OCI-LY7 (cell line): ENCODE data around the gene PLPP1. TPM values are rescaled to one million over a fixed set of nuclear protein-coding genes. Genes with fewer than 3 reads are reported as not detected.

Experiments
- BruUV-seq: library from RNA; stranded (reverse); fragments of 400-500 nt; replicated peaks from 2 replicates; lab custom pipeline; 2021; lab: Mats Ljungman, UMichigan
- CTCF ChIA-PET: fragments of 300-600 bp; sonication (Branson Sonifier 250); formaldehyde crosslinking; loops from one replicate; lab custom pipeline; 2022; ENCODE audit warnings: antibody characterized with exemption; ENCODE audit not compliant: unreplicated experiment; lab: Charles Lee
- POLR2A ChIA-PET: fragments of 300-600 bp; sonication (Branson Sonifier 250); formaldehyde crosslinking; loops from one replicate; lab custom pipeline; 2022; ENCODE audit warnings: antibody characterized with exemption; lab: Charles Lee
- DNase-seq: peaks from one replicate; pipeline ENCODE4 v3.0.0-alpha.2; 2015; ENCODE audit warnings: low spot score
- H2AFZ ChIP-seq: fragments of 200-600 bp; sonication (generic), shearing (Covaris generic); 2 replicates; pipeline ENCODE4 v1.6.1; 2014; ENCODE audit warnings: mild to moderate bottlenecking, antibody characterized with exemption, low read length, moderate library complexity
- H3K27ac ChIP-seq: fragments of 200-600 bp; sonication (generic); 2 replicates; pipeline ENCODE4 v1.5.1; 2014; ENCODE audit warnings: mixed run types, low read depth, mild to moderate bottlenecking, moderate library complexity, low read length, inconsistent platforms; ENCODE audit not compliant: poor library complexity, severe bottlenecking
- H3K36me3 ChIP-seq: fragments of 200-600 bp; sonication (generic); 2 replicates; pipeline ENCODE4 v1.6.1; 2014; ENCODE audit warnings: mild to moderate bottlenecking, antibody characterized with exemption, low read length, moderate library complexity, mixed read lengths; ENCODE audit not compliant: insufficient read depth
- H3K4me1 ChIP-seq: fragments of 200-600 bp; sonication (generic); 2 replicates; pipeline ENCODE4 v1.5.1; 2014; ENCODE audit warnings: mild to moderate bottlenecking, low read length; ENCODE audit not compliant: insufficient read depth, poor library complexity, severe bottlenecking
- H3K4me2 ChIP-seq: fragments of 200-600 bp; sonication (generic); 2 replicates; pipeline ENCODE4 v1.6.1; 2014; ENCODE audit warnings: mild to moderate bottlenecking, low read length
- H3K4me3 ChIP-seq: fragments of 200-600 bp; sonication (generic); 2 replicates; pipeline ENCODE4 v1.5.1; 2014; ENCODE audit warnings: mild to moderate bottlenecking, low read depth, low read length; ENCODE audit not compliant: poor library complexity, severe bottlenecking
- H3K79me2 ChIP-seq: fragments of 200-600 bp; sonication (generic); 2 replicates; pipeline ENCODE4 v1.6.1; 2016; ENCODE audit warnings: low read depth, mild to moderate bottlenecking, low read length, moderate library complexity, mixed read lengths; ENCODE audit not compliant: insufficient read depth
- H3K9me2 ChIP-seq: fragments of 200-600 bp; sonication (generic); 2 replicates; pipeline ENCODE4 v1.6.1; 2016; ENCODE audit warnings: mild to moderate bottlenecking, low read length, mixed read lengths; ENCODE audit not compliant: insufficient read depth
- H3K9me3 ChIP-seq: fragments of 200-600 bp; sonication (generic); 2 replicates; pipeline ENCODE4 v1.6.1; 2014; ENCODE audit warnings: mild to moderate bottlenecking, mixed run types, low read length, mixed read lengths
- H4K20me1 ChIP-seq: fragments of 200-600 bp; sonication (generic); 2 replicates; pipeline ENCODE4 v1.6.1; 2014; ENCODE audit warnings: mild to moderate bottlenecking, antibody characterized with exemption, low read length, moderate library complexity, mixed read lengths; ENCODE audit not compliant: insufficient read depth
- EZH2phosphoT487 ChIP-seq: fragments of 200-600 bp; sonication (generic); IDR thresholded peaks from 2 replicates; pipeline ENCODE4 v1.6.1; 2018; ENCODE audit warnings: low read depth, borderline replicate concordance, mild to moderate bottlenecking, mixed run types, antibody characterized with exemption, low read length, moderate library complexity, mixed read lengths
- intact Hi-C: fragments of 100-400 bp; cut with micrococcal nuclease; formaldehyde crosslinking; loops from one replicate; pipeline ENCODE4 v1.10.0; 2022; ENCODE audit not compliant: unreplicated experiment
- total RNA-seq, 2 experiments: library from RNA; depleted of rRNA in 1 of 2; stranded (reverse); fragments of >200 nt in 1 of 2; shearing (Covaris generic) in 1 of 2; gene quantifications; 2 replicates each; pipeline ENCODE4 v1.2.3, GENCODE V29; 2014 to 2022
- TF ChIP-seq, protein P1 (sequence below): fragments of 200-600 bp; sonication (generic); conservative IDR thresholded peaks from 2 replicates; pipeline ENCODE4 v1.5.1; 2014; ENCODE audit warnings: mild to moderate bottlenecking, antibody characterized with exemption, low read length, moderate library complexity, mixed read lengths

PLPP1 gene
- total RNA-seq, 2 experiments from 2014 or later, result 2.3 to 6.8 TPM

DNA sequence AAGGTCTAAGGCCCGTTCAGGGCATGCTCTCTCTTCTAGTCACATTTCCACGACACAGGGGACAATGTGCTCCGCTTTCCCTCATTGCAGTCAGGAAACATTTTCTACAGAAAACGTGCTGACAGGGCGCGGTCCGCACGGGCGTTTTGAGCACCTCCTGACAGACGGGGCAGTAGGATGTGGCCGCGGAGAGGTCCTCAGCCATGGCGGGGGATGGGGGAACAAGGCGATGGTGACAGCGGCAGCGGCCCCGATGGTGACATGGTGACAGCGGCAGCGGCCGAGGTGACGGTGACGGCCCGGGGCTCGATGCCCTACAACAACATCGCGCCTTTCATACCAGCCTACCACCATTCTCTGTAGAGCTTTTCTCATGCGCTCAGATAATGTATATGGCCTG is 4.1 kb downstream of the PLPP1 start:
- intact Hi-C loops, result loop anchor here (10.0 kb wide), 2 partner anchors 206 to 356 kb away; partner anchors contain the start of gene CDC20B
- no TSS peak for BruUV-seq
- no peak overlapping the region for H3K4me3 ChIP-seq

DNA sequence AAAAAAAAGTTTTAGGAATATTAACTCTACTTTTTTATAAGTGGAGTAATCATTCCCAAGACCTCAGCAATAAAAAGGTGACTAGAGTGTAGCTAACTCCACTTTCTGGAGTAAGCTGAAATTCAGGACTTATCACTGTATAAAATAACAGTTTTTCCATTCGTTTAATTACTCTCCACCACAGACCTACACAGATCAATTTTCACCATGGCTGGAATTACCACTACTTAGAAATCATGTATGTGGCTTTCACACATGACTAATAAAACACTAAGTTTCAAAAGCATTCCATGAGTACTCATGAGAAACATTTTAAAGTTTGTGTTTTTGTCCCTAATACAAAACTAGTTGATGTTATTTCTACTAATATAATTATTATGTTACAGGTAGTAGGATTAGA is 9.9 kb downstream of the PLPP1 start:
- H3K4me1 ChIP-seq, result no peaks in the 10 kb centered on the region
- CTCF ChIA-PET, result no interaction called here
- no peaks in the 10 kb centered on the region for H3K79me2 ChIP-seq
- H3K27ac ChIP-seq, result no peak overlapping the region
- TF ChIP-seq, protein P1, sequence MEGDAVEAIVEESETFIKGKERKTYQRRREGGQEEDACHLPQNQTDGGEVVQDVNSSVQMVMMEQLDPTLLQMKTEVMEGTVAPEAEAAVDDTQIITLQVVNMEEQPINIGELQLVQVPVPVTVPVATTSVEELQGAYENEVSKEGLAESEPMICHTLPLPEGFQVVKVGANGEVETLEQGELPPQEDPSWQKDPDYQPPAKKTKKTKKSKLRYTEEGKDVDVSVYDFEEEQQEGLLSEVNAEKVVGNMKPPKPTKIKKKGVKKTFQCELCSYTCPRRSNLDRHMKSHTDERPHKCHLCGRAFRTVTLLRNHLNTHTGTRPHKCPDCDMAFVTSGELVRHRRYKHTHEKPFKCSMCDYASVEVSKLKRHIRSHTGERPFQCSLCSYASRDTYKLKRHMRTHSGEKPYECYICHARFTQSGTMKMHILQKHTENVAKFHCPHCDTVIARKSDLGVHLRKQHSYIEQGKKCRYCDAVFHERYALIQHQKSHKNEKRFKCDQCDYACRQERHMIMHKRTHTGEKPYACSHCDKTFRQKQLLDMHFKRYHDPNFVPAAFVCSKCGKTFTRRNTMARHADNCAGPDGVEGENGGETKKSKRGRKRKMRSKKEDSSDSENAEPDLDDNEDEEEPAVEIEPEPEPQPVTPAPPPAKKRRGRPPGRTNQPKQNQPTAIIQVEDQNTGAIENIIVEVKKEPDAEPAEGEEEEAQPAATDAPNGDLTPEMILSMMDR, result no peak
- no peak for TF ChIP-seq EZH2phosphoT487
- H3K36me3 ChIP-seq, result no peaks in the 10 kb centered on the region
- no peaks in the 10 kb centered on the region for H3K9me3 ChIP-seq
- H3K4me2 ChIP-seq, result no peak overlapping the region
- POLR2A ChIA-PET, result interaction anchor here (0.9 to 1.9 kb wide), 2 partner anchors 8 to 9 kb away, joined by 4 read pairs; no protein-coding TSS in a partner anchor
- H3K9me2 ChIP-seq, result no peaks in the 10 kb centered on the region
- no peak overlapping the region for H3K4me3 ChIP-seq
- no peaks in the 10 kb centered on the region for H4K20me1 ChIP-seq
- no peak for DNase-seq
- intact Hi-C loops, result no loop called here
- BruUV-seq, result no TSS peak
- H2AFZ ChIP-seq, result no peak overlapping the region

More for the DNA sequence above, 4.1 kb downstream of the PLPP1 start:
- Histone ChIP-seq H2AFZ (no peak overlapping the region), H3K4me1 (peaks cover 15% of the 10 kb centered on the region), H3K9me2 (no peaks in the 10 kb centered on the region), H3K36me3 (no peaks in the 10 kb centered on the region), H4K20me1 (no peaks in the 10 kb centered on the region), H3K4me2 (no peak overlapping the region), H3K27ac (no peak overlapping the region), H3K79me2 (no peaks in the 10 kb centered on the region), H3K9me3 (no peaks in the 10 kb centered on the region)
- ChIA-PET CTCF (no interaction called here), POLR2A (no interaction called here)
- TF ChIP-seq, protein P1, result no peak
- no peak for TF ChIP-seq EZH2phosphoT487
- no peak for DNase-seq

DNA sequence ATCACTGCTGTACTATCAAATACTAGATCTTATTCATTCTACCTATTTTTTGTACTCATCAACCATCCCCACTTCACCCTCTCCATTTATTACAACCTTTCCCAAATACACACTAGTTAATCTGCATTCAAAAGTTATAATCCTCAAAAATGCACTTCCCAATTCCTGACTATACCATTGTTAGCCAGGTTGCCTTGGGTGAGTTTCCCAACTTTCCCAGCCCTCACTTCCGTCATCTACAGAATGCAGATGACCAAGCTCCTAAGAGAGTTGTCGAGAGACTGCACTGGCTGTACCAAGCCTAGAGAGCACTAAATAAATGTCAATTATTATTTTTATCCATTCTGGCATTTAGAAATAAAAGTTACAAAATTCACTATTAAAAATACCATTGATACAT is 11.5 kb downstream of the PLPP1 start:
- H3K9me2 ChIP-seq, result no peaks in the 10 kb centered on the region
- H4K20me1 ChIP-seq, result no peaks in the 10 kb centered on the region
- no peak overlapping the region for H2AFZ ChIP-seq
- ChIA-PET POLR2A (interaction anchor here (1.9 kb wide), 1 partner anchor 8 kb away, joined by 4 read pairs; no protein-coding TSS in a partner anchor), CTCF (no interaction called here)
- DNase-seq, result no peak
- no peak overlapping the region for H3K4me2 ChIP-seq
- no peak overlapping the region for H3K4me3 ChIP-seq
- H3K27ac ChIP-seq, result no peak overlapping the region
- no peaks in the 10 kb centered on the region for H3K36me3 ChIP-seq
- H3K9me3 ChIP-seq, result no peaks in the 10 kb centered on the region
- intact Hi-C loops, result no loop called here
- no peak for TF ChIP-seq EZH2phosphoT487
- TF ChIP-seq, protein P1, result no peak
- H3K79me2 ChIP-seq, result no peaks in the 10 kb centered on the region
- no TSS peak for BruUV-seq
- no peaks in the 10 kb centered on the region for H3K4me1 ChIP-seq
